Prostate gland (tissue), 2 donors: ENCODE measurements around the gene ARHGEF17. TPM values are rescaled to one million over a fixed set of nuclear protein-coding genes. Genes with fewer than 3 reads are reported as not detected.
"Not testable (repeated sequence)": the region's sequence is repeated elsewhere in the genome, so short reads cannot be mapped to it uniquely, and the experiment has no call there.

Source experiments
- DNase-seq: peaks from one replicate; pipeline ENCODE4 v3.0.0-alpha.2; 2019; ENCODE audit warnings: low spot score
- H3K27ac ChIP-seq, 2 donors: fragments of 200-600 bp; sonication (generic); 2 replicates each; pipeline ENCODE4 v1.5.1; 2017 to 2019
- H3K27me3 ChIP-seq: fragments of 200-600 bp; sonication (generic); replicated peaks from 2 replicates; pipeline ENCODE4 v1.5.1; 2019; ENCODE audit not compliant: insufficient read depth
- H3K36me3 ChIP-seq, 2 donors: fragments of 200-600 bp; sonication (generic); 1 replicate in 1 of 2; 2 replicates in 1 of 2; pipeline versions ENCODE4 v1.5.1 to v1.8.1; 2017 to 2019
- H3K4me1 ChIP-seq: fragments of 200-600 bp; sonication (generic); replicated peaks from 2 replicates; pipeline ENCODE4 v1.5.1; 2019
- H3K4me3 ChIP-seq, 2 donors: fragments of 200-600 bp; sonication (generic); 2 replicates each; pipeline ENCODE4 v1.5.1; 2017 to 2019
- H3K9me3 ChIP-seq: fragments of 200-600 bp; sonication (generic); 2 replicates; pipeline ENCODE4 v1.5.1; 2017
- CTCF ChIP-seq, 4 experiments: fragments of 200-600 bp in 2 of 4; fragments of 450-650 bp in 2 of 4; sonication (generic) in 2 of 4; IDR thresholded peaks; 1 replicate in 3 of 4; 2 replicates in 1 of 4; pipeline ENCODE4 v1.5.1; 2016 to 2019; ENCODE audit warnings: antibody characterized with exemption in 4 of 4, mild to moderate bottlenecking in 2 of 4, moderate library complexity in 2 of 4
- POLR2A ChIP-seq: fragments of 450-650 bp; IDR thresholded peaks from one replicate; pipeline ENCODE4 v1.6.1; 2016; ENCODE audit warnings: antibody characterized with exemption, mild to moderate bottlenecking
- POLR2AphosphoS5 ChIP-seq: sonication (generic); formaldehyde crosslinking; IDR thresholded peaks from one replicate; pipeline ENCODE4 v1.6.1; 2017; ENCODE audit warnings: antibody characterized with exemption
- WGBS: methylation state at CpG from one replicate; pipeline ENCODE4 v1.1.5; 2018; 5-methylcytosine and 5-hydroxymethylcytosine counted together
- intact Hi-C: fragments of 100-400 bp; cut with DNase I; formaldehyde crosslinking; loops from one replicate; pipeline ENCODE4 v1.14.2; 2022
- total RNA-seq, 2 donors: library from RNA; depleted of rRNA; stranded (reverse); fragments of >200 nt; gene quantifications; one replicate each; pipeline ENCODE4 v1.1.0, GENCODE V29; 2016

Gene ARHGEF17
- total RNA-seq, 2 donors from 2014 or later = 34.0 to 66.9 TPM

GRCh38 chr11:73273222-73273895 lies 34.7 kb upstream of the ARHGEF17 start:
- no peaks in the 10 kb centered on the region for H3K36me3 ChIP-seq
- WGBS = 63% methylated on average over 8 of the region's 8 CpGs
- no peak for DNase-seq

GRCh38 chr11:73274191-73274590 lies 33.9 kb upstream of the ARHGEF17 start:
- H3K4me3 ChIP-seq, H3K4me1 ChIP-seq, DNase-seq, H3K9me3 ChIP-seq, H3K27me3 ChIP-seq, intact Hi-C loops, H3K36me3 ChIP-seq, H3K27ac ChIP-seq: not testable (repeated sequence)
- 93% methylated on average over 4 of the region's 4 CpGs for WGBS

More at GRCh38 chr11:73273222-73273895, 34.7 kb upstream of the ARHGEF17 start:
- no peaks in the 10 kb centered on the region for H3K4me1 ChIP-seq
- H3K27ac ChIP-seq = no peak overlapping the region
- TF ChIP-seq CTCF (IDR thresholded peaks at IDR 0.05) (no peak), POLR2A (no peak), POLR2AphosphoS5 (no peak)
- no peak overlapping the region for H3K4me3 ChIP-seq
- intact Hi-C loops = no loop called here
- no peaks in the 10 kb centered on the region for H3K9me3 ChIP-seq
- no peaks in the 10 kb centered on the region for H3K27me3 ChIP-seq

- DNase-seq = no peak
- WGBS = 83% methylated on average over 11 of the region's 11 CpGs
- no peaks in the 10 kb centered on the region for H3K9me3 ChIP-seq
Measured at GRCh38 chr11:73274722-73275380, 33.2 kb upstream of the ARHGEF17 start.

GRCh38 chr11:73275381-73275750 lies 32.7 kb upstream of the ARHGEF17 start:
- H3K27ac ChIP-seq = no peak overlapping the region
- TF ChIP-seq POLR2AphosphoS5 (no peak), CTCF (IDR thresholded peaks at IDR 0.05) (no peak), POLR2A (no peak)
- WGBS = 94% methylated on average over 4 of the region's 4 CpGs
- H3K9me3 ChIP-seq = no peaks in the 10 kb centered on the region
- no peaks in the 10 kb centered on the region for H3K36me3 ChIP-seq
- H3K4me3 ChIP-seq = no peak overlapping the region
- intact Hi-C loops = no loop called here
- DNase-seq = no peak
- H3K27me3 ChIP-seq = no peaks in the 10 kb centered on the region
- H3K4me1 ChIP-seq = no peaks in the 10 kb centered on the region

More at GRCh38 chr11:73274722-73275380, 33.2 kb upstream of the ARHGEF17 start:
- intact Hi-C loops = no loop called here
- Histone ChIP-seq H3K27ac (no peak overlapping the region), H3K27me3 (no peaks in the 10 kb centered on the region), H3K36me3 (no peaks in the 10 kb centered on the region), H3K4me1 (no peaks in the 10 kb centered on the region), H3K4me3 (no peak overlapping the region)
- TF ChIP-seq POLR2AphosphoS5 = no peak
- no peak for TF ChIP-seq POLR2A

GRCh38 chr11:73277467-73277866 lies 30.6 kb upstream of the ARHGEF17 start:
- Histone ChIP-seq H3K4me3 (no peak overlapping the region), H3K36me3 (no peaks in the 10 kb centered on the region), H3K27me3 (no peaks in the 10 kb centered on the region), H3K9me3 (no peaks in the 10 kb centered on the region), H3K27ac (no peak overlapping the region), H3K4me1 (no peaks in the 10 kb centered on the region)
- intact Hi-C loops = no loop called here
- DNase-seq = no peak
- no peak for TF ChIP-seq CTCF (IDR thresholded peaks at IDR 0.05)
- TF ChIP-seq POLR2AphosphoS5 = no peak
- TF ChIP-seq POLR2A = no peak
- WGBS = 75% methylated on average over 3 of the region's 3 CpGs

- no peak for DNase-seq
- Histone ChIP-seq H3K4me3 (no peak overlapping the region), H3K27ac (no peak overlapping the region), H3K4me1 (no peaks in the 10 kb centered on the region), H3K27me3 (no peaks in the 10 kb centered on the region), H3K36me3 (no peaks in the 10 kb centered on the region), H3K9me3 (no peaks in the 10 kb centered on the region)
- intact Hi-C loops = no loop called here
- TF ChIP-seq POLR2A = no peak
- TF ChIP-seq CTCF (IDR thresholded peaks at IDR 0.05) = no peak
- TF ChIP-seq POLR2AphosphoS5 = no peak
- 84% methylated on average over 5 of the region's 5 CpGs for WGBS
Measured at GRCh38 chr11:73280626-73281025, 27.4 kb upstream of the ARHGEF17 start.
